Panc1 (cell line): Measurements from ENCODE around the gene PNMA6E. TPM values are rescaled to one million over a fixed set of nuclear protein-coding genes. Genes with fewer than 3 reads are reported as not detected.

Source experiments
- ATAC-seq: fragments of 200-7000 bp; cut with Tn5 transposase; 2 replicates; pipeline ENCODE4 v1.9.1; 2020; ENCODE audit warnings: mild to moderate bottlenecking, moderate library complexity
- BruUV-seq: library from RNA; stranded (reverse); fragments of 400-500 nt; replicated peaks from 2 replicates; lab custom pipeline; 2021; lab: Mats Ljungman, UMichigan
- CTCF ChIA-PET: fragments of 300-600 bp; sonication (Branson Sonifier 250); formaldehyde crosslinking; loops from one replicate; lab custom pipeline; 2022; ENCODE audit warnings: antibody characterized with exemption; lab: Charles Lee
- POLR2A ChIA-PET: fragments of 300-600 bp; sonication (Branson Sonifier 250); formaldehyde crosslinking; loops from one replicate; lab custom pipeline; 2022; ENCODE audit warnings: antibody characterized with exemption; lab: Charles Lee
- DNase-seq: peaks from one replicate; pipeline ENCODE4 v3.0.0-alpha.2; 2010; ENCODE audit warnings: low read depth, low spot score
- H3K27ac ChIP-seq: 2 replicates; pipeline ENCODE4 v1.5.1; 2011; ENCODE audit warnings: mild to moderate bottlenecking, low read length, inconsistent platforms
- H3K27me3 ChIP-seq: fragments of 200-500 bp; sonication (Bioruptor generic); 2 replicates; pipeline ENCODE4 v1.6.0; 2014; ENCODE audit warnings: low read length, inconsistent platforms; ENCODE audit not compliant: control insufficient read depth, insufficient read depth
- H3K36me3 ChIP-seq: fragments of 200-500 bp; sonication (Bioruptor generic); 2 replicates; pipeline ENCODE4 v1.5.1; 2014; ENCODE audit warnings: inconsistent platforms, mild to moderate bottlenecking, low read length, moderate library complexity; ENCODE audit not compliant: control insufficient read depth, insufficient read depth
- H3K4me1 ChIP-seq: 2 replicates; pipeline ENCODE4 v1.5.1; 2011; ENCODE audit warnings: inconsistent platforms, mild to moderate bottlenecking, low read length, moderate library complexity; ENCODE audit not compliant: control insufficient read depth, insufficient read depth
- H3K4me3 ChIP-seq, 2 experiments: 2 replicates each; pipeline ENCODE4 v1.5.1; 2011 to 2012; ENCODE audit warnings: low read depth in 2 of 2, low read length in 2 of 2, mild to moderate bottlenecking in 2 of 2, inconsistent platforms in 1 of 2, moderate library complexity in 1 of 2
- H3K9me3 ChIP-seq: fragments of 200-500 bp; sonication (Bioruptor generic); 2 replicates; pipeline ENCODE4 v1.5.1; 2014; ENCODE audit warnings: low read depth, mild to moderate bottlenecking, inconsistent platforms, low read length, moderate library complexity; ENCODE audit not compliant: control insufficient read depth, insufficient read depth
- POLR2AphosphoS5 ChIP-seq: IDR thresholded peaks from 2 replicates; pipeline ENCODE4 v1.6.1; 2012; ENCODE audit warnings: mild to moderate bottlenecking, low read depth, low read length, moderate library complexity
- SIN3A ChIP-seq: IDR thresholded peaks from 2 replicates; pipeline ENCODE4 v1.6.1; 2012; ENCODE audit warnings: low read depth, mild to moderate bottlenecking, low read length, moderate library complexity, borderline replicate concordance; ENCODE audit not compliant: insufficient read depth
- TCF7L2 ChIP-seq: IDR thresholded peaks from 2 replicates; pipeline ENCODE4 v1.6.1; 2011; ENCODE audit warnings: mild to moderate bottlenecking, low read depth, low read length, inconsistent platforms
- in situ Hi-C: cut with HindIII; loops from 2 replicates; pipeline ENCODE4 v1.10.0; 2016; ENCODE audit warnings: low sequenced_read_pairs, low pct_unique_long_range_greater_than_20kb
- intact Hi-C: fragments of 100-400 bp; cut with micrococcal nuclease; formaldehyde crosslinking; loops from one replicate; pipeline ENCODE4 v1.10.0; 2022; ENCODE audit not compliant: unreplicated experiment
- total RNA-seq: library from RNA; stranded (reverse); gene quantifications from one replicate; pipeline ENCODE4 v1.2.1, GENCODE V29; 2021; ENCODE audit not compliant: unreplicated experiment
- TF ChIP-seq, protein P1 (sequence below), 2 experiments: IDR thresholded peaks; 2 replicates each; pipeline ENCODE4 v1.6.1; 2011 to 2012; ENCODE audit warnings: low read depth in 2 of 2, control low read depth in 1 of 2, low read length in 1 of 2, mild to moderate bottlenecking in 1 of 2, moderate library complexity in 1 of 2; ENCODE audit not compliant: insufficient read depth in 1 of 2
- TF ChIP-seq, protein P2 (sequence below): fragments of 450-650 bp; IDR thresholded peaks from 2 replicates; pipeline ENCODE4 v1.5.1; 2017; ENCODE audit warnings: mild to moderate bottlenecking

Gene PNMA6E
- total RNA-seq, 1 experiment from 2014 or later: not detected

GRCh38 chrX:153352858-153353257 lies 48.3 kb downstream of the PNMA6E start:
- ATAC-seq (no peak), DNase-seq (no peak)
- intact Hi-C loops (no loop called here), in situ Hi-C loops (no loop called here)
- Histone ChIP-seq H3K9me3 (no peaks in the 10 kb centered on the region), H3K4me3 (no peak overlapping the region), H3K4me1 (no peaks in the 10 kb centered on the region), H3K27me3 (no peaks in the 10 kb centered on the region), H3K27ac (no peak overlapping the region), H3K36me3 (no peaks in the 10 kb centered on the region)
- CTCF ChIA-PET: no interaction called here
- TF ChIP-seq, protein P1, sequence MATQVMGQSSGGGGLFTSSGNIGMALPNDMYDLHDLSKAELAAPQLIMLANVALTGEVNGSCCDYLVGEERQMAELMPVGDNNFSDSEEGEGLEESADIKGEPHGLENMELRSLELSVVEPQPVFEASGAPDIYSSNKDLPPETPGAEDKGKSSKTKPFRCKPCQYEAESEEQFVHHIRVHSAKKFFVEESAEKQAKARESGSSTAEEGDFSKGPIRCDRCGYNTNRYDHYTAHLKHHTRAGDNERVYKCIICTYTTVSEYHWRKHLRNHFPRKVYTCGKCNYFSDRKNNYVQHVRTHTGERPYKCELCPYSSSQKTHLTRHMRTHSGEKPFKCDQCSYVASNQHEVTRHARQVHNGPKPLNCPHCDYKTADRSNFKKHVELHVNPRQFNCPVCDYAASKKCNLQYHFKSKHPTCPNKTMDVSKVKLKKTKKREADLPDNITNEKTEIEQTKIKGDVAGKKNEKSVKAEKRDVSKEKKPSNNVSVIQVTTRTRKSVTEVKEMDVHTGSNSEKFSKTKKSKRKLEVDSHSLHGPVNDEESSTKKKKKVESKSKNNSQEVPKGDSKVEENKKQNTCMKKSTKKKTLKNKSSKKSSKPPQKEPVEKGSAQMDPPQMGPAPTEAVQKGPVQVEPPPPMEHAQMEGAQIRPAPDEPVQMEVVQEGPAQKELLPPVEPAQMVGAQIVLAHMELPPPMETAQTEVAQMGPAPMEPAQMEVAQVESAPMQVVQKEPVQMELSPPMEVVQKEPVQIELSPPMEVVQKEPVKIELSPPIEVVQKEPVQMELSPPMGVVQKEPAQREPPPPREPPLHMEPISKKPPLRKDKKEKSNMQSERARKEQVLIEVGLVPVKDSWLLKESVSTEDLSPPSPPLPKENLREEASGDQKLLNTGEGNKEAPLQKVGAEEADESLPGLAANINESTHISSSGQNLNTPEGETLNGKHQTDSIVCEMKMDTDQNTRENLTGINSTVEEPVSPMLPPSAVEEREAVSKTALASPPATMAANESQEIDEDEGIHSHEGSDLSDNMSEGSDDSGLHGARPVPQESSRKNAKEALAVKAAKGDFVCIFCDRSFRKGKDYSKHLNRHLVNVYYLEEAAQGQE (IDR thresholded peaks at IDR 0.05; ENCODE audit: insufficient read depth in 1 of 2, low read depth in 2 of 2, low read length in 1 of 2): no peak
- TF ChIP-seq, protein P2, sequence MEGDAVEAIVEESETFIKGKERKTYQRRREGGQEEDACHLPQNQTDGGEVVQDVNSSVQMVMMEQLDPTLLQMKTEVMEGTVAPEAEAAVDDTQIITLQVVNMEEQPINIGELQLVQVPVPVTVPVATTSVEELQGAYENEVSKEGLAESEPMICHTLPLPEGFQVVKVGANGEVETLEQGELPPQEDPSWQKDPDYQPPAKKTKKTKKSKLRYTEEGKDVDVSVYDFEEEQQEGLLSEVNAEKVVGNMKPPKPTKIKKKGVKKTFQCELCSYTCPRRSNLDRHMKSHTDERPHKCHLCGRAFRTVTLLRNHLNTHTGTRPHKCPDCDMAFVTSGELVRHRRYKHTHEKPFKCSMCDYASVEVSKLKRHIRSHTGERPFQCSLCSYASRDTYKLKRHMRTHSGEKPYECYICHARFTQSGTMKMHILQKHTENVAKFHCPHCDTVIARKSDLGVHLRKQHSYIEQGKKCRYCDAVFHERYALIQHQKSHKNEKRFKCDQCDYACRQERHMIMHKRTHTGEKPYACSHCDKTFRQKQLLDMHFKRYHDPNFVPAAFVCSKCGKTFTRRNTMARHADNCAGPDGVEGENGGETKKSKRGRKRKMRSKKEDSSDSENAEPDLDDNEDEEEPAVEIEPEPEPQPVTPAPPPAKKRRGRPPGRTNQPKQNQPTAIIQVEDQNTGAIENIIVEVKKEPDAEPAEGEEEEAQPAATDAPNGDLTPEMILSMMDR: no peak
- TF ChIP-seq TCF7L2: no peak
- TF ChIP-seq SIN3A: no peak
- TF ChIP-seq POLR2AphosphoS5: no peak
- POLR2A ChIA-PET: no interaction called here
- BruUV-seq: no TSS peak

- DNase-seq (no peak), ATAC-seq (no peak)
- CTCF ChIA-PET: no interaction called here
- POLR2A ChIA-PET: no interaction called here
- no peaks in the 10 kb centered on the region for H3K27me3 ChIP-seq
- BruUV-seq: no TSS peak
- intact Hi-C loops: no loop called here
- in situ Hi-C loops: no loop called here
- no peak for TF ChIP-seq POLR2AphosphoS5
- TF ChIP-seq, protein P1 (IDR thresholded peaks at IDR 0.05; ENCODE audit: insufficient read depth in 1 of 2, low read depth in 2 of 2, low read length in 1 of 2): no peak
- no peak for TF ChIP-seq SIN3A
- TF ChIP-seq, protein P2: no peak
- no peak for TF ChIP-seq TCF7L2
- H3K27ac ChIP-seq: no peak overlapping the region
- no peaks in the 10 kb centered on the region for H3K4me1 ChIP-seq
- H3K36me3 ChIP-seq: no peaks in the 10 kb centered on the region
- H3K4me3 ChIP-seq: no peak overlapping the region
- no peaks in the 10 kb centered on the region for H3K9me3 ChIP-seq
Observed at GRCh38 chrX:153351981-153352380, 49.2 kb downstream of the PNMA6E start.
